Neural progenitor cell (in vitro differentiated cells): Measurements from ENCODE around the gene MRPS14. TPM values are rescaled to one million over a fixed set of nuclear protein-coding genes. Genes with fewer than 3 reads are reported as not detected.

Experiments used
- DNase-seq: peaks from one replicate; pipeline ENCODE4 v3.0.0-alpha.2; 2016; ENCODE audit warnings: low spot score
- H2AFZ ChIP-seq: fragments of 200-600 bp; sonication (generic); replicated peaks from 2 replicates; pipeline ENCODE4 v1.6.1; 2016; ENCODE audit warnings: antibody characterized with exemption
- H3F3A ChIP-seq: fragments of 200-600 bp; sonication (generic); 2 replicates; pipeline ENCODE4 v1.6.1; 2016; ENCODE audit warnings: antibody characterized with exemption, low read depth
- H3K27ac ChIP-seq: fragments of 200-600 bp; sonication (generic); 2 replicates; pipeline ENCODE4 v1.5.1; 2016; ENCODE audit warnings: mild to moderate bottlenecking
- H3K27me3 ChIP-seq: fragments of 200-600 bp; sonication (generic); 2 replicates; pipeline ENCODE4 v1.6.1; 2016; ENCODE audit warnings: mild to moderate bottlenecking, moderate library complexity
- H3K36me3 ChIP-seq: fragments of 200-600 bp; sonication (generic); 2 replicates; pipeline ENCODE4 v1.5.1; 2016
- H3K4me1 ChIP-seq: fragments of 200-600 bp; sonication (generic); 2 replicates; pipeline ENCODE4 v1.6.1; 2016; ENCODE audit warnings: mixed run types
- H3K4me2 ChIP-seq: fragments of 200-600 bp; sonication (generic); 2 replicates; pipeline ENCODE4 v1.6.1; 2016
- H3K4me3 ChIP-seq: fragments of 200-600 bp; sonication (generic); 2 replicates; pipeline ENCODE4 v1.5.1; 2016
- H3K79me2 ChIP-seq: fragments of 200-600 bp; sonication (generic); 2 replicates; pipeline ENCODE4 v1.6.1; 2016; ENCODE audit warnings: low read depth
- H3K9ac ChIP-seq: fragments of 200-600 bp; sonication (generic); 2 replicates; pipeline ENCODE4 v1.6.1; 2016
- H3K9me3 ChIP-seq: fragments of 200-600 bp; sonication (generic); 2 replicates; pipeline ENCODE4 v1.5.1; 2016; ENCODE audit warnings: low read depth
- H4K20me1 ChIP-seq: fragments of 200-600 bp; sonication (generic); 2 replicates; pipeline ENCODE4 v1.6.1; 2016; ENCODE audit warnings: low read depth
- H3K27ac Mint-ChIP-seq: 3 replicates; pipeline ENCODE4 v1.8.0; 2021; ENCODE audit warnings: mixed read lengths
- H3K27me3 Mint-ChIP-seq: 2 replicates; pipeline ENCODE4 v1.8.0; 2022; ENCODE audit warnings: low read depth, mild to moderate bottlenecking, inconsistent platforms, moderate library complexity, mixed read lengths; ENCODE audit not compliant: insufficient read depth
- H3K36me3 Mint-ChIP-seq: 3 replicates; pipeline ENCODE4 v1.8.0; 2021; ENCODE audit warnings: mixed read lengths
- H3K4me1 Mint-ChIP-seq: 3 replicates; pipeline ENCODE4 v1.8.0; 2021; ENCODE audit warnings: mixed read lengths
- H3K4me3 Mint-ChIP-seq: 3 replicates; pipeline ENCODE4 v1.8.0; 2021; ENCODE audit warnings: mild to moderate bottlenecking, moderate library complexity, mixed read lengths
- H3K9me3 Mint-ChIP-seq: 3 replicates; pipeline ENCODE4 v1.8.0; 2020; ENCODE audit warnings: mixed read lengths
- CTCF ChIP-seq: fragments of 200-600 bp; sonication (generic); IDR thresholded peaks from 2 replicates; pipeline ENCODE4 v1.5.1; 2017; ENCODE audit warnings: antibody characterized with exemption, mild to moderate bottlenecking
- EZH2 ChIP-seq: fragments of 200-600 bp; sonication (generic); IDR thresholded peaks from 2 replicates; pipeline ENCODE4 v1.6.1; 2017; ENCODE audit warnings: antibody characterized with exemption, mild to moderate bottlenecking, moderate library complexity
- EZH2phosphoT487 ChIP-seq: fragments of 200-600 bp; sonication (generic); IDR thresholded peaks from 2 replicates; pipeline ENCODE4 v1.6.1; 2017; ENCODE audit warnings: antibody characterized with exemption
- total RNA-seq: library from RNA; depleted of rRNA; stranded (reverse); fragments of >200 nt; gene quantifications from 2 replicates; pipeline ENCODE4 v1.2.3, GENCODE V29; 2015; ENCODE audit warnings: low replicate concordance

MRPS14 gene
- 31.3 and 35.1 TPM in 2 replicates for total RNA-seq

GRCh38 chr1:175023043-175023921 is at the start of gene MRPS14:
MRPS14 (minus strand) TSS chr1:175023425; CDS start chr1:175023408, 17 bp downstream.
- H3K4me1 Mint-ChIP-seq: peaks cover 7% of the 10 kb centered on the region
- H3K9me3 Mint-ChIP-seq: peaks cover 3% of the 10 kb centered on the region

GRCh38 chr1:175072099-175072951 is 49.1 kb upstream of the MRPS14 start:
- peak overlapping the region; percentile 35 for H3K27ac Mint-ChIP-seq
- H3K4me2 ChIP-seq: no peak overlapping the region

More at GRCh38 chr1:175023043-175023921, at the start of gene MRPS14:
- Histone ChIP-seq H3K27ac (no peak within 1 kb of the TSS), H3K4me2 (peak within 1 kb of the TSS; percentile 83), H3K79me2 (peaks cover 30% of the 10 kb centered on the region), H4K20me1 (no peaks in the 10 kb centered on the region), H3K9me3 (no peaks in the 10 kb centered on the region), H3K4me1 (peaks cover 8% of the 10 kb centered on the region), H3K4me3 (peak within 1 kb of the TSS; percentile 90), H3K9ac (peak within 1 kb of the TSS; percentile 94), H3K36me3 (no peaks in the 10 kb centered on the region), H3K27me3 (no peaks in the 10 kb centered on the region), H2AFZ (peak within 1 kb of the TSS; percentile 91), H3F3A (peaks cover 13% of the 10 kb centered on the region)
- Mint-ChIP-seq H3K36me3 (no peaks in the 10 kb centered on the region), H3K27me3 (no peaks in the 10 kb centered on the region), H3K4me3 (peak within 1 kb of the TSS; percentile 95), H3K27ac (peak within 1 kb of the TSS; percentile 85)
- peak; percentile 97 for DNase-seq
- no peak for TF ChIP-seq EZH2phosphoT487
- no peak for TF ChIP-seq CTCF
- no peak for TF ChIP-seq EZH2

More at GRCh38 chr1:175072099-175072951, 49.1 kb upstream of the MRPS14 start:
- no peaks in the 10 kb centered on the region for H3K36me3 ChIP-seq
- H3K9ac ChIP-seq: no peak overlapping the region
- H3K4me3 Mint-ChIP-seq: no peak overlapping the region
- no peaks in the 10 kb centered on the region for H3F3A ChIP-seq
- H3K27me3 ChIP-seq: no peaks in the 10 kb centered on the region
- H4K20me1 ChIP-seq: no peaks in the 10 kb centered on the region
- H3K4me3 ChIP-seq: no peak overlapping the region
- H3K9me3 ChIP-seq: no peaks in the 10 kb centered on the region
- H3K36me3 Mint-ChIP-seq: no peaks in the 10 kb centered on the region
- DNase-seq: peak; percentile 9
- H3K4me1 Mint-ChIP-seq: peaks cover 33% of the 10 kb centered on the region
- H3K27ac ChIP-seq: no peak overlapping the region
- H3K9me3 Mint-ChIP-seq: no peaks in the 10 kb centered on the region
- TF ChIP-seq EZH2 (no peak), EZH2phosphoT487 (no peak), CTCF (no peak)
- no peaks in the 10 kb centered on the region for H3K79me2 ChIP-seq
- H3K4me1 ChIP-seq: no peaks in the 10 kb centered on the region
- H2AFZ ChIP-seq: peak overlapping the region; percentile 91
- peaks cover 7% of the 10 kb centered on the region for H3K27me3 Mint-ChIP-seq
